HG03575 (cell line): ENCODE results near the gene PDE6B.

ENCODE experiments used
- ATAC-seq: cut with Tn5 transposase; IDR thresholded peaks from one replicate; pipeline ENCODE4 v1.9.1; 2021; ENCODE audit not compliant: unreplicated experiment, insufficient number of reproducible peaks, low FRiP score; ENCODE audit errors: extremely low read depth

Gene PDE6B

GRCh38 chr4:653080-653821 lies 27.9 kb downstream of the PDE6B start:
- no peak for ATAC-seq

GRCh38 chr4:653831-654502 lies 28.6 kb downstream of the PDE6B start:
- no peak for ATAC-seq

GRCh38 chr4:654503-654845 lies 29.1 kb downstream of the PDE6B start:
- ATAC-seq: no peak

DNA sequence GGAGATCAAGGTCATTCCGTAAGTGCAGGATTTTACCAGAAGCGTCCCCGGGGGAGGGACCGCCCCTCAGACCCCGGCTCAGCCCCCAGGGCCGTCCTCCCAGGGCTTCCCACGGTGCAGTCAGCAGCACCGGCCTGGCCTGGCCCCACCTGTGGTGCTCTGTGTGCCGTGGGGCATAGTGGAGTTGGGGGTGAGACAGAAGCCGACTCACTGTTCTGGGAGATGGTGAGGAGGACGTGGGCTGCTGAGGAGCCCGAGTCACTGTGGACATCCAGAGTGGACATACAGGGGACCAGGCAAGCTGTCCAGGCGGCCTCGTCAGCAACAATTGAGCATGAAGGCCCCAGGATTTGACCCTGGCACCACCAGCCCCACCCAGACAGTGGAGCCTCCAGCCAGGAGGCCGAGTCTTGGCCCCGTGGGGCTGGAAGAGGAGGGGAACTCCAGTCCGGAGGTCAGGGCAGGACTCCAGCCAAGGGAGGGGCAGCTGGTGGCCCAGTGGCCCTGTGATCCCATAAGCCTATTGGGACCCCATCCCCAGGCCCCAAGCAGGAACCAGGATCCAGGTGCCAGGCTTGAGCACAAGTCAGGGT lies 29.6 kb downstream of the PDE6B start:
- ATAC-seq: no peak

- ATAC-seq: no peak
Observed at GRCh38 chr4:655464-656151, 30.2 kb downstream of the PDE6B start.

- ATAC-seq: no peak
Observed at GRCh38 chr4:656436-657337, 31.3 kb downstream of the PDE6B start.

DNA sequence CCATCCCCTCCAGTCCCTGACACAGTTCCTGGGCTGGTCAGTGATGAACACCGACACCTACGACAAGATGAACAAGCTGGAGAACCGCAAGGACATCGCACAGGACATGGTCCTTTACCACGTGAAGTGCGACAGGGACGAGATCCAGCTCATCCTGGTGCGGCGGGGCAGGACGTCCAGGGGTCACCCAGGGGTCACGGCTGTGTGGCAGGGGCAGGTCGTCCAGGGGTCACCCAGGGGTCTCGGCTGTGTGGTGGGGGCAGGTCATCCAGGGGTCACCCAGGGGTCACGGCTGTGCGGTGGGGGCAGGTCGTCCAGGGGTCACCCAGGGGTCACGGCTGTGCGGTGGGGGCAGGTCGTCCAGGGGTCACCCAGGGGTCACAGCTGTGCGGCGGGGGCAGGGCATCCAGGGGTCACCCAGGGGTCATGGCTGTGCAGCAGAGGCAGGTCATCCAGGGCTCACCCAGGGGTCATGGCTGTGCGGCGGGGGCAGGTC lies 32.0 kb downstream of the PDE6B start:
- no peak for ATAC-seq

GRCh38 chr4:657834-658667 lies 32.7 kb downstream of the PDE6B start:
- ATAC-seq: no peak

GRCh38 chr4:658681-659667 lies 33.6 kb downstream of the PDE6B start:
- ATAC-seq: no peak

- ATAC-seq: no peak
Observed at GRCh38 chr4:659851-660250, 34.5 kb downstream of the PDE6B start.

DNA sequence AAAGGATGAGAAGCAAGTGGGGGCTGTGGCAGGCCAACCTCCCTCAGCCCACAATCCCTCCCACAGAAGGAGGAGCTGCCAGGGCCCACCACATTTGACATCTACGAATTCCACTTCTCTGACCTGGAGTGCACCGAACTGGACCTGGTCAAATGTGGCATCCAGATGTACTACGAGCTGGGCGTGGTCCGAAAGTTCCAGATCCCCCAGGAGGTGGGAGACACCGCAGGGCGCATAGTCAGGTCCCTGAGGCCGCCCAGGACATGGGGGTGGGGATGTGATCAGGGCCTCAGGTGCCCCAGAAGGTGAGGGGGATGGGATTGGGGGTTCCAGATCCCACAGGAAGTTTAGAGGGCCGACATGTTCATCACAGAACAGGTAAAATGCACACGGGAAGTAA lies 35.0 kb downstream of the PDE6B start:
- ATAC-seq: no peak

- ATAC-seq: no peak
Observed at GRCh38 chr4:661231-661630, 35.9 kb downstream of the PDE6B start.

DNA sequence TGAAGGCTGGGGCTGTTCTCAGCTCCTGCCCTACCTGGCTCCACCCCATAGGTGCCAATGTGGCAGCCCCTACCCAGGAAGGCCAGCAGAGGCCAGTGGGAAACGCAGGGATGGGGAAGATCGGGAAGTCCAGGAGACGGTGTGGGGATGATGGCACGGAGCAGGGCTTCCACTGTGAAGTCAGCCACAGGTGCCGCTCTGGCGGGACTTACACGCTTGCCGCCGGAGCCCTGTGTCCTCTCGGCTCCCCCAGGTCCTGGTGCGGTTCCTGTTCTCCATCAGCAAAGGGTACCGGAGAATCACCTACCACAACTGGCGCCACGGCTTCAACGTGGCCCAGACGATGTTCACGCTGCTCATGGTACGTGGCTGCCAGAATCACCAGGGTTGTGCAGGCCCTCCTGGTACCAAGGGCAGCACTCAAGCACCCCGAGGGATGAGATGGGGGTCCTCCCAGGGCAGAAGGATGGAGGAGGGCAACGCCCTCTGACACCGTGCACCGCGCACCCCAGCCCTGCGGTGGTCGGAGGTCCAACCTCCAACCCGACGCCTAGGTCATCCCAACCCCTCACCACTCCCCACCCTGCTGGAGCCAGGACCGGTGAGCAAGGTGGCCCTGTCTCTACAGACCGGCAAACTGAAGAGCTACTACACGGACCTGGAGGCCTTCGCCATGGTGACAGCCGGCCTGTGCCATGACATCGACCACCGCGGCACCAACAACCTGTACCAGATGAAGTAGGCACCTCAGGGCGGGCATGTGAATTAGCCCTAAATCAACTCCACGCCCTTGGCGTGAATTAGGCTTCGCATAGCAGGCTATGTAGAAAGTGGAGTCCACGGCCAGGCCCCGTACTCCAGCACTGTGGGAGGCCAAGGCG lies 36.7 kb downstream of the PDE6B start:
- ATAC-seq: no peak

DNA sequence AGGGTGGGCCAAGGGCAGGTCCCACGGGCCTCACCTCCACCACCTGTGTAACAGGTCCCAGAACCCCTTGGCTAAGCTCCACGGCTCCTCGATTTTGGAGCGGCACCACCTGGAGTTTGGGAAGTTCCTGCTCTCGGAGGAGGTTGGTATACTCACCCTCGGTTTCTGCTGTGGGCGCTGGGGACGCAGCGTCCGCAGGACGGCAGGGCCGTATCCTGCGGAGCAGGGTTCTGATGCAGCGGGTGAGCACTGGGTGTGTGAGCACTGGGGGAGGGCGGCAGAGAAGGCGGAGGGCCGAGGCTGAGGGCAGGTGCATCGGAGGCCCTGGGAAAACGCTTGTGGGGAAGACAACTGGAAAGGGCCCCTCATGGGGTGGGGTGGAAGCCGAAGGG lies 37.7 kb downstream of the PDE6B start:
- ATAC-seq: no peak

GRCh38 chr4:663438-664428 lies 38.4 kb downstream of the PDE6B start:
- no peak for ATAC-seq
